Mesendoderm (in vitro differentiated cells): ENCODE measurements around the gene PABPC4L.
"Not testable (repeated sequence)": the region's sequence is repeated elsewhere in the genome, so short reads cannot be mapped to it uniquely, and the experiment has no call there.

Experiments
- DNase-seq: peaks from one replicate; pipeline ENCODE4 v3.0.0; 2013
- H2AK5ac ChIP-seq: 2 replicates; pipeline ENCODE4 v1.6.1; 2013; ENCODE audit warnings: low read length, inconsistent platforms
- H2BK120ac ChIP-seq: 2 replicates; pipeline ENCODE4 v1.6.1; 2013; ENCODE audit warnings: low read depth, mild to moderate bottlenecking, low read length, moderate library complexity, mixed read lengths
- H2BK15ac ChIP-seq: replicated peaks from 2 replicates; pipeline ENCODE4 v1.6.1; 2013; ENCODE audit warnings: low read depth, mild to moderate bottlenecking, moderate library complexity
- H2BK5ac ChIP-seq: 2 replicates; pipeline ENCODE4 v1.6.1; 2013; ENCODE audit warnings: low read length, inconsistent platforms
- H3K18ac ChIP-seq: 2 replicates; pipeline ENCODE4 v1.6.1; 2013; ENCODE audit warnings: mild to moderate bottlenecking, low read length, mixed read lengths
- H3K23ac ChIP-seq: one replicate; pipeline ENCODE4 v1.6.1; 2013; ENCODE audit warnings: low read length
- H3K27ac ChIP-seq: 2 replicates; pipeline ENCODE4 v1.5.1; 2013; ENCODE audit warnings: low read depth, mild to moderate bottlenecking, inconsistent platforms, low read length, moderate library complexity
- H3K27me3 ChIP-seq: 2 replicates; pipeline ENCODE4 v1.6.1; 2013; ENCODE audit warnings: low read length, control low read depth, mild to moderate bottlenecking, inconsistent platforms; ENCODE audit not compliant: insufficient read depth, poor library complexity
- H3K36me3 ChIP-seq: 2 replicates; pipeline ENCODE4 v1.6.1; 2013; ENCODE audit warnings: low read length, inconsistent platforms; ENCODE audit not compliant: control insufficient read depth, insufficient read depth
- H3K4ac ChIP-seq: one replicate; pipeline ENCODE4 v1.6.1; 2013; ENCODE audit warnings: low read depth, mild to moderate bottlenecking, low read length, moderate library complexity
- H3K4me1 ChIP-seq: 2 replicates; pipeline ENCODE4 v1.6.1; 2013; ENCODE audit warnings: low read depth, low read length, inconsistent platforms; ENCODE audit not compliant: control insufficient read depth
- H3K4me2 ChIP-seq: 2 replicates; pipeline ENCODE4 v1.6.1; 2013; ENCODE audit warnings: low read length
- H3K4me3 ChIP-seq: 2 replicates; pipeline ENCODE4 v1.5.1; 2013; ENCODE audit warnings: mild to moderate bottlenecking, low read length
- H3K56ac ChIP-seq: one replicate; pipeline ENCODE4 v1.6.1; 2013; ENCODE audit warnings: low read length
- H3K79me1 ChIP-seq: 2 replicates; pipeline ENCODE4 v1.6.1; 2013; ENCODE audit warnings: low read length, inconsistent platforms
- H3K79me2 ChIP-seq: 2 replicates; pipeline ENCODE4 v1.6.1; 2013; ENCODE audit warnings: mild to moderate bottlenecking, low read length; ENCODE audit not compliant: control insufficient read depth, insufficient read depth
- H3K9ac ChIP-seq: 2 replicates; pipeline ENCODE4 v1.6.1; 2013; ENCODE audit warnings: low read length, inconsistent platforms
- H4K5ac ChIP-seq: one replicate; pipeline ENCODE4 v1.6.1; 2013; ENCODE audit warnings: low read length
- H4K8ac ChIP-seq: one replicate; pipeline ENCODE4 v1.6.1; 2013; ENCODE audit warnings: low read depth, mild to moderate bottlenecking, control low read depth, low read length, moderate library complexity
- WGBS: extraction: QIAGEN DNeasy Blood & Tissue Kit; methylation state at CpG from one replicate; pipeline ENCODE4 v1.1.7; 2013; ENCODE audit warnings: low lambda C conversion rate, missing lambda C conversion rate; ENCODE audit not compliant: insufficient coverage; ENCODE audit errors: extremely low coverage; 5-methylcytosine and 5-hydroxymethylcytosine counted together

The PABPC4L gene

DNA sequence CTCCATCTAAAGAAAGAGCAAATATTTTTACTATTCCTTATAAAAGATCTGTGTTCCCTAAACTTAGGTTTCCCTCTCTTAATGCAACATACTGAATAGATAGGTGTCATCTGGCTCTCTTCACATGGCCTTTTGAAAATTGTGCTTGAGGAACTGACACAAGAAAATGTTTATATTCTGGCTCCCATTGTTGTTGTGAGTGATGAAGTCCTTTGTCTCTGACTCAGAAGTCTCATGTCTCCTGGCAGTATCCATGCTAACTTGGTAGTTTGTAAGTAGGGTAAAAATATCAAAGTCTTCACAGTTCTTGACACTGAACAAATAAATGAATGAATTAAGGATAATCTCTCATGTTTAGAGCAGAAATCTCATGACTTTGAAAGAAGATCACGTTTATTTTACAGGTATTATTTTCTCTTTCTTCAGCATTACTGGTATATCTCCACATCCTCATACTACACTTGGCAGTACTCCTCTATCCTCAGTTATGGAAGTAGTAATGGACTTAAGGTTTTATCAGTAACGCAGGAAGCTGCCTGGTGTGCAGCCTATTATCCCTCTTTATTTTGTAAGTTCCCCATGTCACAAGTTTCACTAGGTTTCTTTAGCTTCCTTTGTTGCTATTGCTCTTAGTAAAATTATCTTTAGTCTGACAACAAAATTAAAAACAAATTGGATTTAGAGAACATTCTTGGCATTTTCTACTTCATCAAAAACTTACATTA lies 14.2 kb upstream of the PABPC4L start:
- Histone ChIP-seq H3K79me2 (no peaks in the 10 kb centered on the region), H3K4me3 (no peak overlapping the region), H3K9ac (no peak overlapping the region), H2AK5ac (no peak overlapping the region), H3K27me3 (no peaks in the 10 kb centered on the region), H3K4me1 (no peaks in the 10 kb centered on the region), H3K56ac (no peak overlapping the region), H4K5ac (no peak overlapping the region), H2BK5ac (no peak overlapping the region), H4K8ac (no peak overlapping the region), H2BK15ac (no peak overlapping the region), H3K27ac (no peak overlapping the region), H3K18ac (no peak overlapping the region), H2BK120ac (no peak overlapping the region), H3K23ac (no peak overlapping the region), H3K4ac (no peak overlapping the region), H3K36me3 (no peaks in the 10 kb centered on the region), H3K4me2 (no peak overlapping the region), H3K79me1 (no peaks in the 10 kb centered on the region)
- no CpG with 5 or more reads among the region's 2 CpGs for WGBS
- peak; percentile 55 for DNase-seq

DNA sequence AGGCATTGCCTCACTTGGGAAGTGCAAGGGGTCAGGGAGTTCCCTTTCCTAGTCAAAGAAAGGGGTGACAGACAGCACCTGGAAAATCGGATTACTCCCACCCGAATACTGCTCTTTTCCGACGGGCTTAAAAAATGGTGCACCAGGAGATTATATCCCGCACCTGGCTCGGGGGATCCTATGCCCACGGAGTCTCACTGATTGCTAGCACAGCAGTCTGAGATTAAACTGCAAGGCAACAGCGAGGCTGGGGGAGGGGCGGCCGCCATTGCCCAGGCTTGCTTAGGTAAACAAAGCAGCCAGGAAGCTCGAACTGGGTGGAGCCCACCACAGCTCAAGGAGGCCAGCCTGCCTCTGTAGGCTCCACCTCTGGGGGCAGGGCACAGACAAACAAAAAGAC lies 6.4 kb upstream of the PABPC4L start:
- H3K9ac ChIP-seq, H3K4ac ChIP-seq, H2BK15ac ChIP-seq, H3K23ac ChIP-seq, H3K27me3 ChIP-seq, H4K5ac ChIP-seq, H2BK120ac ChIP-seq, H3K36me3 ChIP-seq, H3K4me2 ChIP-seq, H3K79me2 ChIP-seq, DNase-seq, H3K4me1 ChIP-seq, H3K4me3 ChIP-seq, H3K18ac ChIP-seq, H4K8ac ChIP-seq, H3K79me1 ChIP-seq, H3K56ac ChIP-seq, H2AK5ac ChIP-seq, H3K27ac ChIP-seq, H2BK5ac ChIP-seq: not testable (repeated sequence)
- no CpG with 5 or more reads among the region's 11 CpGs for WGBS

- peak overlapping the region; percentile 96 for H4K8ac ChIP-seq
- H3K4me3 ChIP-seq, result no peak overlapping the region
- no peaks in the 10 kb centered on the region for H3K79me1 ChIP-seq
- H2BK120ac ChIP-seq, result no peak overlapping the region
- peaks cover 4% of the 10 kb centered on the region for H3K4me1 ChIP-seq
- WGBS, result 100% methylated on average over 2 of the region's 8 CpGs
- H3K4ac ChIP-seq, result peak overlapping the region; percentile 12
- H3K18ac ChIP-seq, result peak overlapping the region; percentile 87
- H4K5ac ChIP-seq, result peak overlapping the region; percentile 48
- no peaks in the 10 kb centered on the region for H3K79me2 ChIP-seq
- H3K23ac ChIP-seq, result no peak overlapping the region
- H2BK15ac ChIP-seq, result no peak overlapping the region
- no peak overlapping the region for H3K27ac ChIP-seq
- no peak for DNase-seq
- no peak overlapping the region for H2BK5ac ChIP-seq
- no peak overlapping the region for H2AK5ac ChIP-seq
- H3K4me2 ChIP-seq, result no peak overlapping the region
- H3K56ac ChIP-seq, result no peak overlapping the region
- no peaks in the 10 kb centered on the region for H3K36me3 ChIP-seq
- no peak overlapping the region for H3K9ac ChIP-seq
- no peaks in the 10 kb centered on the region for H3K27me3 ChIP-seq
Observed at GRCh38 chr4:134202166-134202956, 772 bp upstream of the PABPC4L start.

DNA sequence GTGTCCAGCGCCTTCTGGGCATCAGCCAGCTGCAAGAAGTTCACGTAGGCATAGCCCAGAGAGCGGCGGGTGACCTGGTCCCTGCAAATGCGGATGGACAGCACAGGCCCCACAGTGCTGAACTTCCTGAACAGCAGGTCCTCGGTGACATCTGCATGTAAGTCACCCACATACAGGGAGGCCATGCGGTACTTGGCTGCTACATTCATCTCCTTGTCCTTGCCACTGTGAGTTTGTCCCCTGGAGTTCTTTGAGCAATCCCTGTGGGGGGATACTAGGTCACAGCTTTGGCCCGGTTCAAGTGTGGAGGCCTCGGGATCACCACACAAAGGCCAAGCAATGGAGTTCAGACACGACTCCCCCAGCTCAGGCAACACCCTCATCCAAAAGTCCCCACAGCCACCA lies 776 bp downstream of the PABPC4L start:
- Histone ChIP-seq H4K8ac (no peak overlapping the region), H3K4me3 (peak overlapping the region; percentile 52), H3K79me1 (no peaks in the 10 kb centered on the region), H3K4ac (no peak overlapping the region), H3K4me2 (peak overlapping the region; percentile 54), H2BK15ac (no peak overlapping the region), H2BK5ac (no peak overlapping the region), H2AK5ac (no peak overlapping the region), H2BK120ac (peak overlapping the region; percentile 82), H3K36me3 (no peaks in the 10 kb centered on the region), H3K27ac (no peak overlapping the region), H4K5ac (no peak overlapping the region), H3K79me2 (no peaks in the 10 kb centered on the region), H3K56ac (peak overlapping the region; percentile 86), H3K27me3 (no peaks in the 10 kb centered on the region), H3K23ac (no peak overlapping the region), H3K9ac (peak overlapping the region; percentile 73), H3K18ac (peak overlapping the region; percentile 100), H3K4me1 (peaks cover 4% of the 10 kb centered on the region)
- WGBS, result no CpG with 5 or more reads among the region's 10 CpGs
- no peak for DNase-seq

GRCh38 chr4:134189949-134190348 lies 11.6 kb downstream of the PABPC4L start:
- no peaks in the 10 kb centered on the region for H3K79me2 ChIP-seq
- no peak overlapping the region for H3K4ac ChIP-seq
- no peaks in the 10 kb centered on the region for H3K27me3 ChIP-seq
- H3K4me2 ChIP-seq, result no peak overlapping the region
- H2BK120ac ChIP-seq, result no peak overlapping the region
- H3K4me3 ChIP-seq, result no peak overlapping the region
- no peaks in the 10 kb centered on the region for H3K79me1 ChIP-seq
- WGBS, result no CpG with 5 or more reads among the region's 1 CpG
- H3K36me3 ChIP-seq, result no peaks in the 10 kb centered on the region
- H3K18ac ChIP-seq, result no peak overlapping the region
- H4K8ac ChIP-seq, result no peak overlapping the region
- no peak for DNase-seq
- no peak overlapping the region for H4K5ac ChIP-seq
- no peak overlapping the region for H3K9ac ChIP-seq
- H3K4me1 ChIP-seq, result no peaks in the 10 kb centered on the region
- no peak overlapping the region for H2BK15ac ChIP-seq
- no peak overlapping the region for H2BK5ac ChIP-seq
- H3K56ac ChIP-seq, result no peak overlapping the region
- no peak overlapping the region for H3K23ac ChIP-seq
- H2AK5ac ChIP-seq, result no peak overlapping the region
- no peak overlapping the region for H3K27ac ChIP-seq
